GM18873 (cell line): ENCODE measurements around the gene BRF1.
"Not testable (repeated sequence)": the region's sequence is repeated elsewhere in the genome, so short reads cannot be mapped to it uniquely, and the experiment has no call there.

Source experiments
- ATAC-seq: cut with Tn5 transposase; IDR thresholded peaks from one replicate; pipeline ENCODE4 v1.9.1; 2021; ENCODE audit warnings: mild to moderate bottlenecking, moderate library complexity, moderate number of reproducible peaks; ENCODE audit not compliant: unreplicated experiment, low FRiP score

The BRF1 gene

GRCh38 chr14:105297311-105297710 lies 3.5 kb downstream of the BRF1 start:
- ATAC-seq, result not testable (repeated sequence)

GRCh38 chr14:105294142-105294597 lies 6.6 kb downstream of the BRF1 start:
- ATAC-seq, result no peak

GRCh38 chr14:105292826-105293711 lies 7.7 kb downstream of the BRF1 start:
- ATAC-seq, result no peak

- ATAC-seq, result no peak
Measured at GRCh38 chr14:105290621-105291346, 10.0 kb downstream of the BRF1 start.

- not testable (repeated sequence) for ATAC-seq
Measured at GRCh38 chr14:105288936-105289335, 11.9 kb downstream of the BRF1 start.

GRCh38 chr14:105287249-105288102 lies 13.3 kb downstream of the BRF1 start:
- ATAC-seq, result no peak

GRCh38 chr14:105286759-105287144 lies 14.0 kb downstream of the BRF1 start:
- ATAC-seq, result no peak

- no peak for ATAC-seq
Measured at GRCh38 chr14:105285174-105285573, 15.6 kb downstream of the BRF1 start.

GRCh38 chr14:105283899-105284298 lies 16.9 kb downstream of the BRF1 start:
- ATAC-seq, result no peak

GRCh38 chr14:105283028-105283427 lies 17.8 kb downstream of the BRF1 start:
- no peak for ATAC-seq

- ATAC-seq, result no peak
Measured at GRCh38 chr14:105282098-105282725, 18.6 kb downstream of the BRF1 start.

- no peak for ATAC-seq
Measured at GRCh38 chr14:105281371-105282097, 19.3 kb downstream of the BRF1 start.

- ATAC-seq, result no peak
Measured at GRCh38 chr14:105280525-105280924, 20.3 kb downstream of the BRF1 start.

GRCh38 chr14:105279642-105280361 lies 21.0 kb downstream of the BRF1 start:
- ATAC-seq, result no peak

- ATAC-seq, result not testable (repeated sequence)
Measured at GRCh38 chr14:105277448-105277847, 23.4 kb downstream of the BRF1 start.

GRCh38 chr14:105275267-105275946 lies 25.4 kb downstream of the BRF1 start:
- ATAC-seq, result no peak

- no peak for ATAC-seq
Measured at GRCh38 chr14:105274637-105275036, 26.2 kb downstream of the BRF1 start.

GRCh38 chr14:105273062-105273461 lies 27.7 kb downstream of the BRF1 start:
- ATAC-seq, result no peak
